Stimulated activated CD8-positive, alpha-beta memory T cell treated with anti-CD3 and anti-CD28 coated beads, Interleukin-2, amount 100 ng/mL, for 48 hours (primary cell): ENCODE results near the gene RAB3IL1.
A peak's percentile ranks its signal among the peaks of the same experiment; 100 is the strongest.

ENCODE experiments used
- DNase-seq, 2 donors: peaks; one replicate each; pipeline ENCODE4 v3.0.0-alpha.2; 2020; ENCODE audit warnings: low read depth in 2 of 2

The RAB3IL1 gene

DNA sequence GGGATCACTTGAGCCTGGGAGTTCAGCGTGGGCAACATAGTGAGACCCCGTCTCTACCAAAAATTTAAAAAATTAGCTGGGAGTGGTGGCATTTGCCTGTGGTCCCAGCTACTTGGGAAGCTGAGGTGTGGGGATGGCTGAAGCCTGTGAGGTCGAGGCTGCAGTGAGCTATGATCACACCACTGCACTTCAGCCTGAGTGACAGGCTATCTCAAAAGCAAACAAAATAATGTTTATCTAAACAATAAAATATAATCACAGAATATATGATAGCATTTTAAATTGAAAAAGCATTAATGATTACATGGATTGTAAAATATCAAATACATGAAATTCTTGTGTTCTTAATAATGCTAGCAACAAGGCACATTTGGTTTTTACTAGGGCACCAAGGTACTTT is 35.5 kb upstream of the RAB3IL1 start:
- DNase-seq: no peak

DNA sequence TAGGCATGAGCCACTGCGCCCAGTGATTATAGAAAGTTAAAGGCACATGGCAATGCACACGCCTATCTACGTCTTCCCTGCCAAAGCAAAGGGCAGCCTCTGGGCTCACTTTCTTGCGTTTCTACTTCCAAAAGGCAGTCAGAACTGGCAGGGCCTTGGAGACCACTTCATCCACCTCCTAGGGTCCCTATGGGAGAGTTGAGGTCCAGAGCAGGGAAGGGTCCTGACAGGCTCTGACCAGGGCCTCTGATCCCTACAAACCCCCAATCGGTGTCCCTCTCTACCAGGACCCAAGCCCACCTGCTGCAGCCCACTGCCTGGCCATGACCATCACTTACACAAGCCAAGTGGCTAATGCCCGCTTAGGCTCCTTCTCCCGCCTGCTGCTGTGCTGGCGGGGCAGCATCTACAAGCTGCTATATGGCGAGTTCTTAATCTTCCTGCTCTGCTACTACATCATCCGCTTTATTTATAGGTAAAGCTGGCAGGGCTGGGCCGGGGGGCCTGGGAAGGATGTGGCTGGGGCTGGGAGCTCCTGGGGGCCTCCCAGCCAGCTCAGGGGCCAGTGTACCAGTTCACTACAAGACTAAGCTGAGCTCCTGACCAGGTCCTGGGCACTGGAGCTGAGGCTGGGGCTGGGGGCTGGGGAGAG is 34.2 kb upstream of the RAB3IL1 start:
- DNase-seq: no peak

DNA sequence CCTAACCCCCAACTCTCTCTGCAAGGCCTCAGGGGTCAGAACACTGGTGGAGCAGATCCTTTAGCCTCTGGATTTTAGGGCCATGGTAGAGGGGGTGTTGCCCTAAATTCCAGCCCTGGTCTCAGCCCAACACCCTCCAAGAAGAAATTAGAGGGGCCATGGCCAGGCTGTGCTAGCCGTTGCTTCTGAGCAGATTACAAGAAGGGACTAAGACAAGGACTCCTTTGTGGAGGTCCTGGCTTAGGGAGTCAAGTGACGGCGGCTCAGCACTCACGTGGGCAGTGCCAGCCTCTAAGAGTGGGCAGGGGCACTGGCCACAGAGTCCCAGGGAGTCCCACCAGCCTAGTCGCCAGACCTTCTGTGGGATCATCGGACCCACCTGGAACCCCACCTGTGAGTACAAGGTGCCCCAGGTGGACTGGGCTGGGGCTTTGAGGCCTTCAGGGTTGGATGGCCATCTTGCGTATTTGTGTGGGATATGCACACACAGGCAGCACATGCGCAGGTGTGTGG is 32.7 kb upstream of the RAB3IL1 start, which contains the start of gene BEST1:
Gene BEST1, plus strand, starts transcription at position 317 of the 513 bp plus-strand sequence. CDS start 1,456 bp downstream, outside the sequence.
- DNase-seq: no peak

DNA sequence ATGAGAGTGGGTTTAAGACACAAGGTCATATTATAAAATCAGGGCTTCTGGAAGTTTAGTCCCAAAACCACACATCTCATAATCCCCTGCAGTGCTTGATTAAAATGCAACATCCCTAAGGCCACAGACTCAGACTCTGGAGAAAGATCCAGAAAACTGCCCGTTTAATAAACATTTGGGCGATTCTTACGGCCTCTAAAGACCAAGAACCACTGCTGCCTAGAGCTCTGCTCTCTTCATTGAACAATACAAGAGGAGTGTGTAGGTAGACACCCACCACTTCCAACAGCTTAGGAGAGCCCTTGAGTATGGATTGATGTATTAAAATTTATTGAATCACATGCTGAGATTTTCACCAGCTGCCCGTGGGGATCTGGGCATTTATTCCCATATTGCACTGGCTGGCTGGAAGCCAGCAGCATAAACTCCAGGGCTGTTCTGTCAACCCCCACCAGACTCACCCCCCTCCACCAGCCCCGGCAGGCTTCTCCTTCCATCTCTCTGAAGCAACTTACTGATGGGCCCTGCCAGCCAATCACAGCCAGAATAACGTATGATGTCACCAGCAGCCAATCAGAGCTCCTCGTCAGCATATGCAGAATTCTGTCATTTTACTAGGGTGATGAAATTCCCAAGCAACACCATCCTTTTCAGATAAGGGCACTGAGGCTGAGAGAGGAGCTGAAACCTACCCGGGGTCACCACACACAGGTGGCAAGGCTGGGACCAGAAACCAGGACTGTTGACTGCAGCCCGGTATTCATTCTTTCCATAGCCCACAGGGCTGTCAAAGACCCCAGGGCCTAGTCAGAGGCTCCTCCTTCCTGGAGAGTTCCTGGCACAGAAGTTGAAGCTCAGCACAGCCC is 32.0 kb upstream of the RAB3IL1 start:
- no peak for DNase-seq

DNA sequence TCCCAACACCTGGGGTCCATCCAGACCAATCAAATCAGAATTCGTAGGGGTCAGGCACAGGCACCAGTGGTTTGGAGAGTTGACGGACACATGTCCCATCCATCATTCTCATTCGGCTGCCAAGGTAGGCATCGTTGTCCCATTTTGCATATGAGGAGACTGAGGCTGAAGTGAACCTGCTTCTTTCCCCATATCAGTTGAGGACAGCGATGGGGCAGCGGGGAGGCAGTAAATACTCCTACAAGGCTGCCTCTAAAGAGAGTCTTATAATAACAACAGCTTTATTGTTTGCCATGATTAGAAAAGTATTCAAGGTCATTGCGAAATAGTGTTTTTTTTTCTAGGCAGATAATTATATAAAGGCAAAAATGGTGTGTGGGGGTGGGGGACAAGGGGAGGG is 31.1 kb upstream of the RAB3IL1 start:
- no peak for DNase-seq

DNA sequence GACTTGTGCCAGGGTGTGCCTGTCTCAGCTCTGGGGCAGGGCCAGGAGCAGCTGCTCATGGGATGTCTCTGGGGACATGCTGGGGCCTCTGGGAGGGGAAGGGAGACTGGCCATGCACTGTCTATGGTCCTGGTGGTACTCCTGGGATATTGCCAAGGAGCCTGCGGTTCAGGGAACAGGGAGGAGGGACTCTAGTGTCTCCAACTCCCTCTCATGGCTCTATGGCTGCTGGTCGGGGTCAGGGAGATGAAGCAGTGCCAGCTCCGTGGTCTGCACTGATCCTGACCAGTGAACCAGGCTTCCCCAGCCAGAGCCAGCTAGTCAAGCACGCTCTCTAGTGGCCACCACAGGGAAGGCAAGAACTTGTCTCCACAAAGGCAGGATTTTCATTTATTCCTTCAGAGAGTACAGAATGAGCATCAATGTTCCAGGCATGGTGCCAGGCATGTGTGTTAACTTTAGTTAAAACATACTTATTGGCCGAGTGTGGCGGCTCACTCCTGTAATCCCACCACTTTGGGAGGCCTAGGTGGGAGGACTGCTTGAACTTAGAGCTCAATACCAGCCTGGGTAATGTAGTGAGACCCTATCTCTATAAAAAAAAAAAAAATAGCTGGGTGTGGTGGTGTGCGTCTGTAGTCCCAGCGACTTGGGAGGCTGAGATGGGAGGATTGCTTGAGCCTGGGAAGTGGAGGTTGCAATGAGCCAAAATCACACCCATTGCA is 30.3 kb upstream of the RAB3IL1 start:
- DNase-seq: peak; percentile 44 to 58

DNA sequence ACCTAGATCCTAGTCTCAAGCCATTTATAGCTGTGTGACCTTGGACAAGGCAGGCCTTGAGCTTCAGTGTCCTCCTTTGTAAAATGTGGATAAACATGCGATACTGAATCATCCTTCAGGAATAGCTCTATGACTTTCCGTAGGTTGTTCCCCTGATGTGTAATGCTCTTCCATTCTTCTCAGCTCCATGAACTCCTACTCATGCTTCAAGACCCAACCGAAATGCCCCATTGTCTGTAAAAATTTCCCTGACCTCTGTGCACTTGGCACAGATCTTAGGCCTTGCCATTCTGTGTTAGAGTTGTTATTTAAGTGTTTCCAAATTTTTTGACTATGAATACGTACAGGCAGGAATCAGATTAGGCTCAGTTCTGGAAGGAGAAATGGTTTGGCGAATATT is 29.5 kb upstream of the RAB3IL1 start:
- no peak for DNase-seq

DNA sequence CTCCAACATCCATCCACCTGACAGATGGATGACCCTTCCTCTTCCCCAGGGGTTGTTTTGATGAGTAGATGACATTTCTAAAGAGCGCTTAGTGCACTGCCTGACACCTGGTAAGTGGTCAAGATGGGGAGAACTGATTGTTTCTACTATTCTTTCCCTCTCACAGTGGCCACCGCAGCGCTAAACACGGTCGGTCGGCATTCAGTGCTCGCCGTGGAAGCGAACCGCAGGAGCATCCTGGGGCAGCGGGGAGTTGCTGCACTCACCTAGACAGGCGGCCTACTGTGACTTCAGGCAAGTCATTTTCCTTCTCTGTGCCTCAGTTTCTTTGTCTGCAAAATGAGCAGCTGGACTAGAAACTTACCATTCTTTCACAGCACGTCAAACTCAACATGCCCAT is 27.8 kb upstream of the RAB3IL1 start:
- DNase-seq: no peak

DNA sequence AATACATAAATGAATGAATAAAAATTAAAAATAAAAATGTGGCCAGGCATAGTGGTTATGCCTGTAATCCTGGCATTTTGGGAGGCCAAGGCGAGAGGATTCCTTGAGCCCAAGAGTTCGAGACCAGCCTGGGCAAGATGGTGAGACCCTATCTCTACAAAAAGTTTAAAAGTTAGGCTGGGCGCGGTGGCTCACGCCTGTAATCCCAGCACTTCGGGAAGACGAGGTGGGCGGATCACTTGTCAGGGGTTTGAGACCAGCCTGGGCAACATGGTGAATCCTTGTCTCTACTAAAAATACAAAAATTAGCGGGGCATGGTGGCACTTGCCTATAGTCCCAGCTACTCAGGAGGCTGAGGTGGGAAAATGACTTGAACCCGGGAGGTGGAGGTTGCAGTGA is 23.1 kb upstream of the RAB3IL1 start:
- DNase-seq: no peak

DNA sequence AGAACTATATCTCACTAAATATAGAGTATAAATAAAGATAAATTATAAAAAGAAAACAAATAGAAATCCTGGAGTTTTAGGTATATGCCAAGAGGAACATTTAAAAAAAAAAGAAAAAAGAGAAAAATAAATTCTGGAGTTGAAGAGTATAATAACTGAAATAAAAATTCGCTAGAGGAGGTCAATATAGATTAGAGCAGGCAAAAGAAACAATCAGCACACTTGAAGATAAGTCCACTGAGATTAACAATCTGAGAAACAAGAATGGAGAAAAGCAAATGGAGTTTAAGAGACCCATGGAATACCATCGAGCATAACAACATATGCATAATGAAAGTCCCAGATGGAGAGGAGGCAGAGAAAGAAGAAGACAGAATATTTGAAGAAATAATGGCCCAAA is 18.5 kb upstream of the RAB3IL1 start:
- no peak for DNase-seq

DNA sequence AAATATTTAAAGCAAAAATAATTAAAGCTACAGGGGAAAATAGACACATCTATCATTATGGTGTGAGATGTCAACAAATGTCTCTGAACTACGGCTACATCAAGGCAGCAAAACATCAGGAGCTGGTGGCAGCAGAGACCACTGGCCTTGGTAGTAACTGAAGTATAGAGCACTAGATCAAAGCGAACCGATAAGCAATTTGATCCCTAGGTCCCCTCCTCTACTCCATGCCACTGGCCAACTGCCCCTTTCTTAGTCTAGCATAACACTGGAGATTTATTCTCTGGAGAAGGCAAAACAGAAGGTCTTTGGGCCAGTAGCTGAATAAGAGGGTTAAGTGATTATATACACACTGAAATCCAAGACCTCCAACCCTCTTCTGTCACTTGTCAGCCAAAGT is 13.6 kb upstream of the RAB3IL1 start:
- no peak for DNase-seq

DNA sequence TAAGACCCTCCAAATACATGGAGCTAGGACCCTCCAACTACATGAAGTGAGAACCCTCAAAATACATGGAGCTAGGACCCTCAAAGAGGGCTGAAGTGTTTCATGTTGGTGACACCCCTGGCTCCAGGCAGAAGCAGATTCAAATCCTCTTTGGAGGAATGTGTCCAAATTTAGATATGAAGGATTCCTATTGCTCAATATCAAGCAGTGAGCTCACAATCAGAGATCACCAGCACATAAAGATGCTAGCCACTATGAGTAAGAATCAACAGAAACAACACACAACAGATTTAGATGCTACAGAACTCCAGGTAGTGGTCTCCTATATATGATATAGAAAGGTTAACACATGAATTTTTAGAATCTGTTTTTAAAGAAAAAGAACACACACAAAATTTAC is 11.2 kb upstream of the RAB3IL1 start:
- DNase-seq: no peak

DNA sequence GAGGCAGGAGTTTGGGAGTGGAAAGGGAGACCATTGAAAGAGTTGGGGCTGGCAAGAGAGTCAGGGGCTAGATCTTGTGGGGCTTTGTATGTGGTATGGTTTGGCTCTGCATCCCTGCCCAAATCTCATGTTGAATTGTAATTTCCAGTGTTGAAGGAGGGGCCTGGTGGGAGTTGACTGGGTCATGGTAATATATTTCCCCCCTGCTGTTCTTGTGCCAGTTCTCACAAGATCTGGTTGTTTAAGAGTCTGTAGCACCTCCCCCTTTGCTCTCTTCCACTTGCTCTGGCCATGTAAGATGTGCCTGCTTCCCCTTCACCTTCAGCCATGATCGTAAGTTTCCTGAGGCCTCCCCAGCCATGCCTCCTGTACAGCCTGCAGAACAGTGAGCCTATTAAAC is 10.1 kb upstream of the RAB3IL1 start:
- no peak for DNase-seq

DNA sequence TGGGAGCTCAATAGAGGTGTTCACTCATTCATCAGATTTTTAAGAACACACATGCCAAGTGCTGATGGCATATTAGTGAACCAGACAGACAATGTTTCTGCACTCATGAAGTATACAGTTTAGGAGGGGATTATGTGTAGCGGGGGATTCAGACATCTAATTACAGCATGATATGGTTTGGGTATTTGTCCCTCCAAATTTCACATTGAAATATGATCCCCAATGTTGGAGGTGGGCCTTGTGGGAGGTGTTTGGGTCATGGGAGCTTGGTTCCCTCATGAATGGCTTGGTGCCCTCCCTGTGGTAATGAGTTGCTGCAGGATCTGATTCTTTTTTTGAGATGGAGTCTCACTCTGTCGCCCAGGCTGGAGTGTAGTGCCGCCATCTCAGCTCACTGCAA is 8.9 kb upstream of the RAB3IL1 start:
- no peak for DNase-seq

DNA sequence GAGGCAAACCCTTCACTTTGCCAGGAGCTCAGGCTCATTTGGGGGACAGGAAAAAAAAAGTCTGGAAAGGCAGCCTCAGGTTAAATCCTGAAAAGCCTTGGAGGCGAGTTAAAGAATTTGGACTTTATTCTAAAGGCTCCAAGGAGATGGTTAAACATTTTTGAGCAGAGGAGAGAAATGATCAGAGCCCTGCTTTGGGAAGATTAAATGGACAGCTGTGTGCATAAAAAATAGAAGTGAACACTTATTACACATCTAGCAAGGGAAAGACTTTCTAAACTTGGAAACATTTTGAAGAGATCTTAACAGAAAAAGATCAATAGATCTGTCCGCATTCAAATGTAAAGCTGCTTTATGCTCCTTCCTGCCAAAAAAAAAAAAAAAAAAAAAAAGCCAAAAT is 8.4 kb upstream of the RAB3IL1 start:
- no peak for DNase-seq

DNA sequence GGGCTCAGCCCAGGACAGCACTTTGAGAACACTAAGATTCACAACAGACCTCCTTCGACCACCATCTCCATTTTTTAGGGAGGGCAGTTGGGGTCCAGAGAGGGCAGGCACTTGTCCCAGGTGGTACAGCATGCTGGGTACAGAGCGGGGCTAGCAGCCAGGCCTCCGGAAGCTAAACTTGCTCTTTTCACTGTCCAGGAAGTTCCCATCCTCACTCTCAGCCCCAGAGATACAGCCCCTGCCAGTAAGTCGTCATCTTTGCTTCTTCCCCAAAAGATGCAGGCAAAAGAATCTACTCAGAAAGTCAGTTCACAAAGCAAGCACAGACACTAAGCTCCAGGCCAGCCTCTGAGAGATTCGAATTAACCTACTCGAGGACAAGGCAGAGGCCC is 6.7 kb upstream of the RAB3IL1 start:
- DNase-seq: no peak

DNA sequence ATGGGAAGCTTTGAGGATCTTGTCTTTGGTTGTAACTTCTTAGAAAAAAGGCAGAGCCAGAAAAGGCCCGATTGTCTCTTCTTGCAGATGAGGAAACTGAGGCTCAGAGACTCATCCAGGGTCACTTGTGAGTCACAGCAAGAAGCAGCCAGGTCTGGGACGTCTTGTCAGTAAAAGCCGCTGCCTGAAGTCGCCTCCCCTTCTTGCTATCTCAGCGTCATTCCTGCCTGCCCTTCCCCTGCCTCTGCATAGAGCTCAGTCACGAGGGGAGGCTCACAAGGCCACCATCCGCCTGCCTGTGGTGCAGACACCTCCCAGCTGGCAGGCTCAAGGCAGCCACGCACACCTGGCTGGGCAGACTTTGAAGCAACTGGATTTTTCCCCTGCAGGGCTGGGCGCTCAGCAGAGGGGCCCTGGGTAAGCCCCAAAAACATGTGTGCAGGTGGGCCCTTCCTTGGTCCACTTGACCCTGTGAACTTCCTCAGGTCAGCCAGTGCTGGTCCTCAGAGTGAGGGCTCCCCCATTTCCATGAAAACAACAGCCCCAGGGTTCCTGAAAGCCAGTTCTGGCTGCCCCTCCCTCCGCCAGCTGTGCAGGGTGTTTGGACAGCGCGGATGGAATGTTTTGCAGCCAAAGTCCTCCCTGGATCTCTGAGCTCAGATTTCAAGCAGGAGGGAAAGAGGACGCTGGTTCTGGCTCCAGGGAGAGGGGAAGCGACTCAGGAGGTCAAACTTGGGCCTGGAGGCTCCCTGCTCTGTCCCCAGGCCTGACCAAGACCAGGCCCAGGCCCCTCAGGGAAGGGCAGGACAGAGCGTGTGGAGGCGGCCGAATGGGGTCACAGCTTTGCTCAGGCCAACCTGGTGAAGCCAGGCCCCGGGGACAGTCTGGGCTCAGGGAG is 6.0 kb upstream of the RAB3IL1 start:
- no peak for DNase-seq

DNA sequence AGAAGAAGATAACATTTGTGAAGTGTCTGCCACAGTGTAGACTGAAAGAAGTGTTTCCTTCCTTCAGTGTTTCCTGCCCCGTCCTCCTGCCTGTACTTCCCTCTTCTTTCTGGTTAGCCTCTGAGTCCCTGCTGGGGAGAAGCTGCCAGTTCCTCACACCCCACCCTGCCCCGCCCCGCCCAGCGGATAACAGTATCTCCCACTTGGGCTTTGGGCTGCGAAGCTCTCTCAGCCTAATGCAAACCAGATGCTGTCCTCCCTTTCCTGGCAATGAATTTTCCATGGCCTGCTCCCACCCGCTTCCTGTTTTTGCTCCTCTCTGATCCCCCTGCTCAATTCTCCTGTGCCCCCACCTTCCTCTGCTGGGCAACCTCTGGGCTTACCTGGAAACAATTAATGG is 5.2 kb upstream of the RAB3IL1 start:
- DNase-seq: no peak

DNA sequence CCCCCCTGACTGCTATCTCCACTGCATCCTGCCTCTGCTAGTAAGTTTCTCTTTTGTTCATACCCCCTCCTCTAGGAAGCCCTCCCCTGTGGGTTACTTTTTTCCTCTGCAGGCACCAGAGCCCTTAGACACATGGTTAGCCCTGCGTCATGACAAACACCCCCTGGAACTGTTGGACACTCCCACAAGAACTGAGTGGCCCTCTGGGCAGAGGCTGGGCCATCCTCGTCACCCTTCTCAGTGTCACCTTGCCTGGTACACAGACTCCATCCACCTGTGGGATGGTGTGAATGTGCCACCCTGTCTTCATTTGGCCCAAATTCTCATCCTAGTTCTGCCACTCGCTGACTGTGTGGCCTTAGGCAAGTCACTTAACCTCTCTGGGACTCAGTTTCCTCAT is 4.1 kb upstream of the RAB3IL1 start:
- no peak for DNase-seq

DNA sequence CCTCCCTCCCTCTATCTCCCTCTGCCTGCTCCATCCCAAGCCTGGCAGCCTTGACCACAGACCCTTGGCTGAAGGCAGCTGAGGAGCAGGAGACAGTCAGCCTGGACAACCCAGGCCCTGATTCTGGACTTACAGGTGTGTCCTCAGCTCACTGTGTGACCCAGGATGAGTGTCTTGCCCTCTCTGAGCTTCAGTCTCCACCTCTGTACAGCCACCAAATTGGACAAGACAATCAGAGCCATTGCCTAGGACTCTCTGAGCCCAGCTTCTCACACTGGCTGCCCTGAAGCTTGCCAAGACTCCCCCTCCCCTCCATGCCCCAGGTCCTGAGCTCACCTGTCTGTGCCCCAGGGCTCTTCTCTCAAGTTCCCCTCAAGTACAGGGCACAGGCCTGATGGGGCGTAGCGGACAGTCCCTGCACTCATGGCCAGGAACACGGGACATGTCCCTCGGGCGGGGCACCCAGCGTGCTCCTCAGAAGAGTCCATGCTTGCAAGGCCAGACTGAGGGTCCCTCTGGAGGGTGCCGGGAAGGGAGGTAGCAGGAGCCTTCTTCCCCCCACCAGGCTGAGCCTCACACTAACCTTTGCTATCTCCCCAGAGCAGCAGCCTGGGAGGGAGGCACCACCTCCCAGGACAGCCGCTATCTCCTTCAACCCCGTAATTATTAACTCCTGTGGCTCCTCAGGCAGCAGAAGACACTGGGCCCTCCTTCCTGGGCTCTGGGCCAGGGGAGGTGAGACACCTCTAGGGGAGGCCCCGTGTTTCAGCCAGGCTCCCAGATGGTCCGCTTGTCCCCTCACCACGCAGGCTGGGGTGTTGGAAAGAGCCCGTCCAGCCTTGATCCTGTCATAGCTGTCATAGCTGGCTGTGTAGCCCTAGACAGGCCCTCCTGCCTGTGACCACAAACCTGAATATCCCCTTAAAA is 2.6 kb upstream of the RAB3IL1 start:
- DNase-seq: no peak
